ENCODE measurements around the gene USE1.

USE1 gene

GRCh38 chr19:17202713-17203112, 12.4 kb upstream of the USE1 start:
- no peaks in the 10 kb centered on the region for H3K9me2 ChIP-seq (replicated peaks; ENCODE audit: low read depth, low read length)
- no peaks in the 10 kb centered on the region for H4K20me1 ChIP-seq (ENCODE audit: insufficient read depth, low read length, poor library complexity, severe bottlenecking)
- H3K4me2 ChIP-seq (ENCODE audit: low read depth, low read length, poor library complexity, severe bottlenecking), result no peak overlapping the region
- no peaks in the 10 kb centered on the region for H3F3A ChIP-seq (ENCODE audit: low read depth)
- TF ChIP-seq CTCF (conservative IDR thresholded peaks at IDR 0.05; ENCODE audit: low read length) (no peak), EZH2phosphoT487 (IDR thresholded peaks at IDR 0.05; ENCODE audit: borderline replicate concordance) (no peak)
- H3K4me1 ChIP-seq (ENCODE audit: insufficient read depth, low read length, poor library complexity, severe bottlenecking), result no peaks in the 10 kb centered on the region
- no peak overlapping the region for H2AFZ ChIP-seq (ENCODE audit: low read length)
- no peak overlapping the region for H3K9ac ChIP-seq (ENCODE audit: low read depth, low read length, poor library complexity, severe bottlenecking)
- H3K4me3 ChIP-seq (ENCODE audit: low read length, poor library complexity, severe bottlenecking), result no peak overlapping the region
- no peaks in the 10 kb centered on the region for H3K27me3 ChIP-seq (ENCODE audit: insufficient read depth, low read length, poor library complexity, severe bottlenecking)
- H3K9me3 ChIP-seq (ENCODE audit: insufficient read depth, low read depth, low read length), result no peaks in the 10 kb centered on the region
- H3K79me2 ChIP-seq (ENCODE audit: insufficient read depth, low read length), result no peaks in the 10 kb centered on the region
- H3K36me3 ChIP-seq (ENCODE audit: insufficient read depth, low read length), result peaks cover 61% of the 10 kb centered on the region; the same call in 1 of the 2 replicates

DNA sequence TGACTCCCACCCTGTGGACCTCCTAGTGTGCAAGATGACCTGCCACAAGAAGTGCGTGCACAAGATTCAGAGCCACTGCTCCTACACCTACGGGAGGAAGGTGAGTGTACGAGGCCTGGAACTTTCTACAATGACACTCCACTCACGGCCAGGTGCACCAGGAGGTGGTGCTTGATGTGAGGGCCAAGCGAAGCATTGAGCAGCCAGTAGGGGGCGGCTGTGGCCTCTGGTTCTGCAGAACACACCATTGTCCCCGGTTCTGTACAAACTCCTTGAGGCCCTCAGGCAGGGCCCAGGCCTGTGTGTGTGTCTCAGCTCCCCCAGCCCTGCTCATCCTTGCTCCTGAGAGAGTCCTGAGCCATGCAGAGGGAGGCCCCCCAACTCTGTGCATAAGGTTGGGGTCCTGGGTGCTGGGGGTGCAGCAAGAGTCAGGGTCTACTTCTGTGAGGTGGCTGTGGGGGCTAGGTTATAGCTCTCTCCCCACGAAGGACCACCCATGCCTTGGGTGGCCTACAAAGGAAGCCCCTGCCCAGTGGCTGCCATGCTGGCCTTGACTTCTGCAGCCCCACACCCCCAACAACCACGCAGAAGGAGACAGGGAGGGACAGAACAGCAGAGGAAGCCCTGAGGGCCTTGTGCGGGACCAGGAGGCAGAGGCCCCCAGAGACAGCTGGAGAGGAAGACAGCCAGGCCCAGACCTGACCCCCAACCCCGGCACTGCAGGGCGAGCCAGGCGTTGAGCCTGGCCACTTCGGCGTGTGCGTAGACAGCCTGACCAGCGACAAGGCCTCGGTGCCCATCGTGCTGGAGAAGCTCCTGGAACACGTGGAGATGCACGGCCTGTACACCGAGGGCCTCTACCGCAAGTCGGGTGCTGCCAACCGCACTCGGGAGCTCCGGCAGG, 9.7 kb upstream of the USE1 start:
- Histone ChIP-seq H3F3A (ENCODE audit: low read depth) (no peaks in the 10 kb centered on the region), H3K4me2 (ENCODE audit: low read depth, low read length, poor library complexity, severe bottlenecking) (no peak overlapping the region), H3K9me3 (ENCODE audit: insufficient read depth, low read depth, low read length) (no peaks in the 10 kb centered on the region), H3K27me3 (ENCODE audit: insufficient read depth, low read length, poor library complexity, severe bottlenecking) (no peaks in the 10 kb centered on the region), H3K4me1 (ENCODE audit: insufficient read depth, low read length, poor library complexity, severe bottlenecking) (no peaks in the 10 kb centered on the region), H2AFZ (ENCODE audit: low read length) (no peak overlapping the region), H3K79me2 (ENCODE audit: insufficient read depth, low read length) (no peaks in the 10 kb centered on the region), H3K9ac (ENCODE audit: low read depth, low read length, poor library complexity, severe bottlenecking) (no peak overlapping the region), H3K4me3 (ENCODE audit: low read length, poor library complexity, severe bottlenecking) (no peak overlapping the region), H3K9me2 (replicated peaks; ENCODE audit: low read depth, low read length) (no peaks in the 10 kb centered on the region), H3K36me3 (ENCODE audit: insufficient read depth, low read length) (peaks cover 47% of the 10 kb centered on the region; the same call in 1 of the 2 replicates), H4K20me1 (ENCODE audit: insufficient read depth, low read length, poor library complexity, severe bottlenecking) (no peaks in the 10 kb centered on the region)
- TF ChIP-seq CTCF (conservative IDR thresholded peaks at IDR 0.05; ENCODE audit: low read length) (peak; percentile 77), EZH2phosphoT487 (IDR thresholded peaks at IDR 0.05; ENCODE audit: borderline replicate concordance) (no peak)

GRCh38 chr19:17206736-17207581, 8.2 kb upstream of the USE1 start:
- H3K36me3 ChIP-seq (ENCODE audit: insufficient read depth, low read length), result peaks cover 43% of the 10 kb centered on the region; the same call in 1 of the 2 replicates
- H3K9me2 ChIP-seq (replicated peaks; ENCODE audit: low read depth, low read length), result no peaks in the 10 kb centered on the region
- no peaks in the 10 kb centered on the region for H3K79me2 ChIP-seq (ENCODE audit: insufficient read depth, low read length)
- H3K4me1 ChIP-seq (ENCODE audit: insufficient read depth, low read length, poor library complexity, severe bottlenecking), result no peaks in the 10 kb centered on the region
- no peak overlapping the region for H3K9ac ChIP-seq (ENCODE audit: low read depth, low read length, poor library complexity, severe bottlenecking)
- H3K4me2 ChIP-seq (ENCODE audit: low read depth, low read length, poor library complexity, severe bottlenecking), result no peak overlapping the region
- H3K9me3 ChIP-seq (ENCODE audit: insufficient read depth, low read depth, low read length), result no peaks in the 10 kb centered on the region
- no peak for TF ChIP-seq EZH2phosphoT487 (IDR thresholded peaks at IDR 0.05; ENCODE audit: borderline replicate concordance)
- no peak for TF ChIP-seq CTCF (conservative IDR thresholded peaks at IDR 0.05; ENCODE audit: low read length)
- no peaks in the 10 kb centered on the region for H3K27me3 ChIP-seq (ENCODE audit: insufficient read depth, low read length, poor library complexity, severe bottlenecking)
- H3K4me3 ChIP-seq (ENCODE audit: low read length, poor library complexity, severe bottlenecking), result no peak overlapping the region
- H4K20me1 ChIP-seq (ENCODE audit: insufficient read depth, low read length, poor library complexity, severe bottlenecking), result no peaks in the 10 kb centered on the region
- no peaks in the 10 kb centered on the region for H3F3A ChIP-seq (ENCODE audit: low read depth)
- no peak overlapping the region for H2AFZ ChIP-seq (ENCODE audit: low read length)
